Erythroblast (primary cell): Measurements from ENCODE around the gene RIMS3.

ENCODE experiments used
- GATA1 ChIP-seq: IDR thresholded peaks from 2 replicates; pipeline ENCODE4 v1.6.1; 2011; ENCODE audit warnings: low read depth, mild to moderate bottlenecking, control low read depth, low read length, moderate library complexity
- POLR2A ChIP-seq: IDR thresholded peaks from 2 replicates; pipeline ENCODE4 v1.6.1; 2011; ENCODE audit warnings: mild to moderate bottlenecking, low read length

DNA sequence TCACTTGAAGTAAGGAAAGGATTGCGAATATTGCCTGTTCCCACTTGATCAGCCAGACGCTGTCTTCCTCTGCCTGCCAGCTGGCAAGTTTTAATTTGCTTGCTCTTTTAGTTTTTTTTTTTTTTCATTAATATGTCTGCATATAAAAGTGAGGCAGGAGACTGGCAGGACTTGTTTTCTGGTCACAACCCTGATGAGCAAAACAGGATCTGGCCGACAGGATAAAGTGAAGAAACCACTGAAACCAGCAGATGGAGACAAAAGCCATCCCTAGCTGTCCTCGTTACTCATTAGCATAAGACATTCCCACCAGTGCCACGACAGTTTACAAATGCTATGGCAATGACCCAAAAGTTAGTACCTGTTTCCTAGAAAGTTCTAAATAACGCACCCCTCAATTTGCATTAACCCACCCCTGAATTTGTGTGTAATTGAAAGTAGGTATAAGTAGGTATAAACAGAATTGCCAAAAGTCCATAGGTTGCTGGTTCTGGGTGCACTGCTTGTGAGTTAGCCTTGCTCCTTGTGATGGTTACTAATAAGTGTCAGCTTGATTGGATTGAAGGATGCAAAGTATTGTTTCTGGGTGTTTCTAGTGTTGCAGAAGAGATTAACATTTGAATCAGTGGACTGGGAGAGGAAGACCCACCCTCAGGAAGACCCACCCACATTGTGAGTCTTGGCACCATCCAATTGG is 73.2 kb downstream of the RIMS3 start:
- no peak for TF ChIP-seq POLR2A
- TF ChIP-seq GATA1: no peak
